B cell (primary cell): Measurements from ENCODE around the gene TTC13. TPM values are rescaled to one million over a fixed set of nuclear protein-coding genes. Genes with fewer than 3 reads are reported as not detected.

Source experiments
- ATAC-seq: fragments of 200-7000 bp; cut with Tn5 transposase; one replicate; pipeline ENCODE4 v1.10.0; 2021; ENCODE audit warnings: low read depth, mild to moderate bottlenecking, moderate number of reproducible peaks, moderate library complexity
- CTCF ChIA-PET: fragments of 350-600 bp; sonication (Branson Sonifier 250); formaldehyde crosslinking; loops from one replicate; lab custom pipeline; 2021; ENCODE audit warnings: antibody characterized with exemption, inconsistent platforms; lab: Charles Lee
- POLR2A ChIA-PET: fragments of 350-600 bp; sonication (Branson Sonifier 250); formaldehyde crosslinking; loops from one replicate; lab custom pipeline; 2021; ENCODE audit warnings: antibody characterized with exemption; lab: Charles Lee
- DNase-seq: peaks from one replicate; pipeline ENCODE4 v3.0.0; 2013
- H2AFZ ChIP-seq: 2 replicates; pipeline ENCODE4 v1.6.1; 2012; ENCODE audit warnings: mild to moderate bottlenecking, low read depth, low read length; ENCODE audit not compliant: insufficient read depth, poor library complexity, severe bottlenecking
- H3K27ac ChIP-seq, 2 donors: 1 replicate in 1 of 2; 2 replicates in 1 of 2; pipeline ENCODE4 v1.5.1; 2012 to 2013; ENCODE audit warnings: low read length in 2 of 2, mild to moderate bottlenecking in 2 of 2, moderate library complexity in 1 of 2
- H3K27me3 ChIP-seq, 4 experiments: fragments of 200-600 bp in 1 of 4; sonication (generic) in 1 of 4; replicated peaks in 1 of 4; 1 replicate in 2 of 4; 2 replicates in 2 of 4; pipeline versions ENCODE4 v1.6.1 to v1.7.0; 2013 to 2016; ENCODE audit warnings: low read length in 3 of 4, mild to moderate bottlenecking in 2 of 4, mixed read lengths in 1 of 4, moderate library complexity in 1 of 4; ENCODE audit not compliant: insufficient read depth in 4 of 4, control insufficient read depth in 3 of 4; ENCODE audit errors: control extremely low read depth in 1 of 4
- H3K36me3 ChIP-seq, 2 experiments: replicated peaks in 1 of 2; 1 replicate in 1 of 2; 2 replicates in 1 of 2; pipeline versions ENCODE4 v1.6.1 to v1.7.1; 2013; ENCODE audit warnings: low read length in 1 of 2; ENCODE audit not compliant: insufficient read depth in 2 of 2, control insufficient read depth in 1 of 2; ENCODE audit errors: control extremely low read depth in 1 of 2, extremely low read depth in 1 of 2
- H3K4me1 ChIP-seq, 2 donors: fragments of 200-600 bp in 1 of 2; sonication (generic) in 1 of 2; 1 replicate in 1 of 2; 2 replicates in 1 of 2; pipeline versions ENCODE4 v1.5.1 to v1.6.1; 2013 to 2017; ENCODE audit warnings: low read length in 2 of 2; ENCODE audit not compliant: control insufficient read depth in 2 of 2, insufficient read depth in 2 of 2
- H3K4me2 ChIP-seq: replicated peaks from 2 replicates; pipeline ENCODE3; 2012; ENCODE audit warnings: mild to moderate bottlenecking, low read depth, low read length; ENCODE audit not compliant: poor library complexity, severe bottlenecking
- H3K4me3 ChIP-seq, 5 experiments: fragments of 200-600 bp in 1 of 5; sonication (generic) in 1 of 5; 1 replicate in 3 of 5; 2 replicates in 2 of 5; pipeline versions ENCODE4 v1.5.1 to v1.7.0; 2011 to 2016; ENCODE audit warnings: low read length in 4 of 5, mild to moderate bottlenecking in 4 of 5, low read depth in 2 of 5, control low read depth in 1 of 5, moderate library complexity in 1 of 5; ENCODE audit not compliant: insufficient read depth in 1 of 5; ENCODE audit errors: control extremely low read depth in 1 of 5, extremely low read depth in 1 of 5
- H3K79me2 ChIP-seq: fragments of 200-600 bp; sonication (generic); one replicate; pipeline ENCODE4 v1.6.0; 2016; ENCODE audit warnings: low read length; ENCODE audit not compliant: control insufficient read depth, insufficient read depth
- H3K9ac ChIP-seq: fragments of 200-600 bp; sonication (generic); 2 replicates; pipeline ENCODE4 v1.6.1; 2017; ENCODE audit warnings: mild to moderate bottlenecking, low read length, moderate library complexity
- H3K9me3 ChIP-seq, 3 donors: one replicate each; pipeline versions ENCODE4 v1.6.1 to v1.7.1; 2013; ENCODE audit warnings: low read length in 2 of 3; ENCODE audit not compliant: control insufficient read depth in 2 of 3, insufficient read depth in 1 of 3; ENCODE audit errors: control extremely low read depth in 1 of 3
- H4K20me1 ChIP-seq: 2 replicates; pipeline ENCODE4 v1.6.0; 2012; ENCODE audit warnings: mild to moderate bottlenecking, low read length; ENCODE audit not compliant: insufficient read depth, control insufficient read depth, poor library complexity, severe bottlenecking
- H3K27ac Mint-ChIP-seq: one replicate; pipeline ENCODE4 v1.8.0; 2021; ENCODE audit warnings: mixed read lengths
- H3K27me3 Mint-ChIP-seq: one replicate; pipeline ENCODE4 v1.8.0; 2021; ENCODE audit warnings: mixed read lengths
- H3K4me1 Mint-ChIP-seq: one replicate; pipeline ENCODE4 v1.8.0; 2021; ENCODE audit warnings: mixed read lengths
- H3K4me3 Mint-ChIP-seq: one replicate; pipeline ENCODE4 v1.8.0; 2021; ENCODE audit warnings: mixed read lengths
- H3K9me3 Mint-ChIP-seq: one replicate; pipeline ENCODE4 v1.8.0; 2022; ENCODE audit warnings: mixed read lengths; ENCODE audit not compliant: insufficient read depth
- CTCF ChIP-seq: fragments of 200-600 bp; IDR thresholded peaks from one replicate; pipeline ENCODE4 v1.8.0; 2022; ENCODE audit warnings: antibody characterized with exemption, mild to moderate bottlenecking
- EZH2 ChIP-seq: IDR thresholded peaks from 2 replicates; pipeline ENCODE4 v1.6.1; 2012; ENCODE audit warnings: borderline replicate concordance, low read depth, mild to moderate bottlenecking, moderate library complexity, low read length; ENCODE audit not compliant: insufficient read depth, poor library complexity, severe bottlenecking
- WGBS: methylation state at CpG from one replicate; pipeline ENCODE4 v1.1.5; 2013; ENCODE audit warnings: missing lambda C conversion rate; ENCODE audit not compliant: insufficient coverage; 5-methylcytosine and 5-hydroxymethylcytosine counted together
- intact Hi-C: fragments of 100-400 bp; cut with micrococcal nuclease; formaldehyde crosslinking; loops from one replicate; pipeline ENCODE4 v1.10.0; 2022
- polyA plus RNA-seq: library from polyadenylated mRNA; depleted of rRNA; stranded (reverse); fragments of >200 nt; gene quantifications from 2 replicates; pipeline ENCODE4 v1.2.3, GENCODE V29; 2012
- total RNA-seq, 2 donors: library from RNA; stranded (reverse); fragments of 120-200 nt in 1 of 2; gene quantifications; 1 replicate in 1 of 2; 2 replicates in 1 of 2; pipeline versions ENCODE4 v1.2.3 to v1.2.4, GENCODE V29; 2013 to 2022

TTC13 gene
- total and polyA plus RNA-seq, 2 donors (not counting 1 experiment from before 2014, with no cell fraction given), result 33.9 to 55.0 TPM

- H3K4me1 ChIP-seq, result peaks cover 20 to 21% of the 10 kb centered on the region in 2 donors
- POLR2A ChIA-PET, result no interaction called here
- TF ChIP-seq CTCF (no peak), EZH2 (no peak)
- no peaks in the 10 kb centered on the region for H3K9me3 ChIP-seq
- no peaks in the 10 kb centered on the region for H4K20me1 ChIP-seq
- ATAC-seq, result no peak
- DNase-seq, result no peak
- H3K36me3 ChIP-seq, result peaks cover 10 to 29% of the 10 kb centered on the region in 2 experiments
- no peak overlapping the region for H3K4me3 ChIP-seq
- no peaks in the 10 kb centered on the region for H3K27me3 Mint-ChIP-seq
- CTCF ChIA-PET, result interaction anchor here (0.8 to 1.4 kb wide), 2 partner anchors 16 to 23 kb away, joined by 3 to 4 read pairs; no protein-coding TSS in a partner anchor
- H3K4me1 Mint-ChIP-seq, result peaks cover 24% of the 10 kb centered on the region
- no peak overlapping the region for H2AFZ ChIP-seq
- H3K4me2 ChIP-seq, result no peak overlapping the region
- no peaks in the 10 kb centered on the region for H3K9me3 Mint-ChIP-seq
- peaks cover 43% of the 10 kb centered on the region for H3K79me2 ChIP-seq
- H3K27me3 ChIP-seq, result no peaks in the 10 kb centered on the region
- no CpG with 5 or more reads among the region's 3 CpGs for WGBS
- no peak overlapping the region for H3K27ac ChIP-seq
- H3K27ac Mint-ChIP-seq, result no peak overlapping the region
- intact Hi-C loops, result no loop called here
- no peak overlapping the region for H3K9ac ChIP-seq
- no peak overlapping the region for H3K4me3 Mint-ChIP-seq
These were observed 28.3 kb downstream of the TTC13 start for GRCh38 chr1:230950404-230950803.

GRCh38 chr1:230948903-230949302 is 29.8 kb downstream of the TTC13 start:
- CTCF ChIA-PET, result interaction anchor here (0.6 to 1.1 kb wide), 5 partner anchors 9 to 30 kb away, joined by 3 to 7 read pairs (median 4); partner anchors contain the start of genes ARV1 and TTC13
- intact Hi-C loops, result no loop called here
- TF ChIP-seq CTCF, result no peak
- no peak for TF ChIP-seq EZH2
- H3K27me3 ChIP-seq, result no peaks in the 10 kb centered on the region
- peak overlapping the region; percentile 23 for H3K4me2 ChIP-seq
- DNase-seq, result no peak
- no peak overlapping the region for H2AFZ ChIP-seq
- H4K20me1 ChIP-seq, result no peaks in the 10 kb centered on the region
- Mint-ChIP-seq H3K4me1 (peaks cover 24% of the 10 kb centered on the region), H3K4me3 (peak overlapping the region; percentile 49), H3K9me3 (no peaks in the 10 kb centered on the region), H3K27ac (peak overlapping the region; percentile 85), H3K27me3 (no peaks in the 10 kb centered on the region)
- no peak overlapping the region for H3K27ac ChIP-seq
- POLR2A ChIA-PET, result interaction anchor here (1.2 kb wide), 1 partner anchor 24 kb away, joined by 5 read pairs; no protein-coding TSS in a partner anchor
- H3K79me2 ChIP-seq, result peaks cover 44% of the 10 kb centered on the region
- H3K36me3 ChIP-seq, result peaks cover 15 to 29% of the 10 kb centered on the region in 2 experiments
- no peak for ATAC-seq
- H3K4me3 ChIP-seq, result no peak overlapping the region
- H3K9me3 ChIP-seq, result no peaks in the 10 kb centered on the region
- 91% methylated on average over 2 of the region's 3 CpGs for WGBS
- H3K9ac ChIP-seq, result no peak overlapping the region
- peaks cover 20 to 21% of the 10 kb centered on the region in 2 donors for H3K4me1 ChIP-seq
